GM23338 (cell line): ENCODE measurements around the gene SLC49A4.

Experiments
- EZH2 ChIP-seq: fragments of 200-600 bp; sonication (generic); IDR thresholded peaks from one replicate; pipeline ENCODE4 v1.8.0; 2017; ENCODE audit warnings: antibody characterized with exemption, mild to moderate bottlenecking, low read depth; ENCODE audit not compliant: unreplicated experiment
- POLR2AphosphoS5 ChIP-seq: IDR thresholded peaks from 2 replicates; pipeline ENCODE4 v1.6.1; 2016; ENCODE audit warnings: antibody characterized with exemption, low read depth
- STAT1 ChIP-seq: IDR thresholded peaks from one replicate; pipeline ENCODE4 v1.6.1; 2016; ENCODE audit warnings: antibody characterized with exemption; ENCODE audit not compliant: unreplicated experiment
- TF ChIP-seq, protein P1 (sequence below), 2 experiments: fragments of 200-600 bp in 1 of 2; sonication (generic) in 1 of 2; conservative IDR thresholded peaks; 2 replicates each; pipeline versions ENCODE4 v1.5.1 to v1.6.1; 2016 to 2017; ENCODE audit warnings: antibody characterized with exemption in 2 of 2, low read depth in 2 of 2, mild to moderate bottlenecking in 2 of 2, moderate library complexity in 1 of 2
- TF ChIP-seq, protein P2 (sequence below): IDR thresholded peaks from one replicate; pipeline ENCODE4 v1.6.1; 2018; ENCODE audit warnings: antibody characterized with exemption; ENCODE audit not compliant: unreplicated experiment

DNA sequence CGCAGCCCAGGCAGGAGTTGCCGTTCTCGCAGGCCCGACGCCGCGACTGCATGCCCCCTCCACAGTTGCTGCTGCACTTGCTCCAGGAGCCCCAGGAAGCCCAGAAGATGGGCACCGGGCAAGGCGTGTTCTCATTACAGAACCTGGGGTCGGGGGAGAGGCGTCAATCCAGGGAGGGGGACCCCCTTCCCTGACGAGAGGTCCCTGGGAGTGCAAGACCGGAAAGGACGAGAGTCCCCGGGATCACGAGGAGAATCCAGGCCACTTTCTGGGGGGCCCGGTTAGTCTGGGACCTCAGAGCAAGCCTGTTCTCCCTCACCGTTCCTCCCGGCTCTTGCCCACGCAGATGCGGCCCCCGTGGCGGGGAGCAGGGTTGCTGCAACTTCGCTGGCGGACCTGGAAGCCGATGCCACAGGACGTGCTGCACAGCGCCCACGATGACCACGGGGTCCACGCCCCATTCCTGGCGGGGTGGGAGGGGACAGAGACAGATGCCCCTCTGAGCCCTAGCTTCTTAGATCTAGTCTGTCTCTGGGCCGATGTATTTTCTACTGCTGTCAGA, 118.8 kb downstream of the SLC49A4 start:
- TF ChIP-seq, protein P1, sequence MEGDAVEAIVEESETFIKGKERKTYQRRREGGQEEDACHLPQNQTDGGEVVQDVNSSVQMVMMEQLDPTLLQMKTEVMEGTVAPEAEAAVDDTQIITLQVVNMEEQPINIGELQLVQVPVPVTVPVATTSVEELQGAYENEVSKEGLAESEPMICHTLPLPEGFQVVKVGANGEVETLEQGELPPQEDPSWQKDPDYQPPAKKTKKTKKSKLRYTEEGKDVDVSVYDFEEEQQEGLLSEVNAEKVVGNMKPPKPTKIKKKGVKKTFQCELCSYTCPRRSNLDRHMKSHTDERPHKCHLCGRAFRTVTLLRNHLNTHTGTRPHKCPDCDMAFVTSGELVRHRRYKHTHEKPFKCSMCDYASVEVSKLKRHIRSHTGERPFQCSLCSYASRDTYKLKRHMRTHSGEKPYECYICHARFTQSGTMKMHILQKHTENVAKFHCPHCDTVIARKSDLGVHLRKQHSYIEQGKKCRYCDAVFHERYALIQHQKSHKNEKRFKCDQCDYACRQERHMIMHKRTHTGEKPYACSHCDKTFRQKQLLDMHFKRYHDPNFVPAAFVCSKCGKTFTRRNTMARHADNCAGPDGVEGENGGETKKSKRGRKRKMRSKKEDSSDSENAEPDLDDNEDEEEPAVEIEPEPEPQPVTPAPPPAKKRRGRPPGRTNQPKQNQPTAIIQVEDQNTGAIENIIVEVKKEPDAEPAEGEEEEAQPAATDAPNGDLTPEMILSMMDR (conservative IDR thresholded peaks at IDR 0.05; ENCODE audit: low read depth in 2 of 2): no peak
- TF ChIP-seq EZH2 (no peak), STAT1 (no peak), POLR2AphosphoS5 (no peak)
- TF ChIP-seq, protein P2, sequence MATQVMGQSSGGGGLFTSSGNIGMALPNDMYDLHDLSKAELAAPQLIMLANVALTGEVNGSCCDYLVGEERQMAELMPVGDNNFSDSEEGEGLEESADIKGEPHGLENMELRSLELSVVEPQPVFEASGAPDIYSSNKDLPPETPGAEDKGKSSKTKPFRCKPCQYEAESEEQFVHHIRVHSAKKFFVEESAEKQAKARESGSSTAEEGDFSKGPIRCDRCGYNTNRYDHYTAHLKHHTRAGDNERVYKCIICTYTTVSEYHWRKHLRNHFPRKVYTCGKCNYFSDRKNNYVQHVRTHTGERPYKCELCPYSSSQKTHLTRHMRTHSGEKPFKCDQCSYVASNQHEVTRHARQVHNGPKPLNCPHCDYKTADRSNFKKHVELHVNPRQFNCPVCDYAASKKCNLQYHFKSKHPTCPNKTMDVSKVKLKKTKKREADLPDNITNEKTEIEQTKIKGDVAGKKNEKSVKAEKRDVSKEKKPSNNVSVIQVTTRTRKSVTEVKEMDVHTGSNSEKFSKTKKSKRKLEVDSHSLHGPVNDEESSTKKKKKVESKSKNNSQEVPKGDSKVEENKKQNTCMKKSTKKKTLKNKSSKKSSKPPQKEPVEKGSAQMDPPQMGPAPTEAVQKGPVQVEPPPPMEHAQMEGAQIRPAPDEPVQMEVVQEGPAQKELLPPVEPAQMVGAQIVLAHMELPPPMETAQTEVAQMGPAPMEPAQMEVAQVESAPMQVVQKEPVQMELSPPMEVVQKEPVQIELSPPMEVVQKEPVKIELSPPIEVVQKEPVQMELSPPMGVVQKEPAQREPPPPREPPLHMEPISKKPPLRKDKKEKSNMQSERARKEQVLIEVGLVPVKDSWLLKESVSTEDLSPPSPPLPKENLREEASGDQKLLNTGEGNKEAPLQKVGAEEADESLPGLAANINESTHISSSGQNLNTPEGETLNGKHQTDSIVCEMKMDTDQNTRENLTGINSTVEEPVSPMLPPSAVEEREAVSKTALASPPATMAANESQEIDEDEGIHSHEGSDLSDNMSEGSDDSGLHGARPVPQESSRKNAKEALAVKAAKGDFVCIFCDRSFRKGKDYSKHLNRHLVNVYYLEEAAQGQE: no peak
